OCI-LY1 (cell line): ENCODE measurements around the gene HEYL.

Source experiments
- CTCF ChIP-seq: fragments of 200-600 bp; sonication (generic), shearing (Covaris generic); IDR thresholded peaks from 2 replicates; pipeline ENCODE4 v1.5.1; 2017; ENCODE audit warnings: mild to moderate bottlenecking, antibody characterized with exemption, low read length, moderate library complexity, mixed read lengths
- EZH2 ChIP-seq: fragments of 200-600 bp; sonication (generic), shearing (Covaris generic); IDR thresholded peaks from 2 replicates; pipeline ENCODE4 v1.8.0; 2017; ENCODE audit warnings: borderline replicate concordance, mixed run types, mild to moderate bottlenecking, antibody characterized with exemption, low read length, moderate library complexity, mixed read lengths

- TF ChIP-seq CTCF, result no peak
- no peak for TF ChIP-seq EZH2
Observed at GRCh38 chr1:39671433-39671792, 32.0 kb upstream of the HEYL start.
